Measurements from ENCODE around the gene TANK. TPM values are rescaled to one million over a fixed set of nuclear protein-coding genes. Genes with fewer than 3 reads are reported as not detected.

The TANK gene
- total and polyA plus RNA-seq, 2 of the 13 experiments (the other 11 are each of a cell fraction or from before 2014, with no cell fraction given) = 66.9 to 96.1 TPM

GRCh38 chr2:161172901-161173540 lies 12.8 kb downstream of the TANK start:
- TF ChIP-seq POLR2AphosphoS2 (IDR thresholded peaks at IDR 0.05; ENCODE audit: low read depth, low read length) (0 out of 2 replicates have a peak, but pooled peaks have one; percentile 66), ZNF264 (CRISPR knock-in tag; IDR thresholded peaks at IDR 0.05) (no peak)
- Histone ChIP-seq H3K36me3 (replicated peaks in 1 of 2; ENCODE audit: control insufficient read depth in 1 of 2, insufficient read depth in 2 of 2, low read length in 2 of 2) (peaks cover 0 to 17% of the 10 kb centered on the region in 2 experiments; a peak in 3 of 5 replicates), H3K4me3 (replicated peaks in 1 of 3; ENCODE audit: insufficient read depth in 1 of 3, low read depth in 2 of 3, low read length in 3 of 3) (no peak overlapping the region), H4K20me1 (ENCODE audit: insufficient read depth, low read length) (0 out of 2 replicates have a peak, but pooled peaks cover 10% of the 10 kb centered on the region), H3K4me2 (ENCODE audit: low read depth, low read length) (no peak overlapping the region), H3K27me3 (ENCODE audit: control insufficient read depth in 1 of 2, insufficient read depth in 2 of 2, low read length in 2 of 2) (no peaks in the 10 kb centered on the region), H3K9me3 (ENCODE audit: low read length) (no peaks in the 10 kb centered on the region), H3K79me2 (ENCODE audit: insufficient read depth, low read length) (peaks cover 54% of the 10 kb centered on the region), H3K9ac (ENCODE audit: insufficient read depth, low read depth, low read length) (no peak overlapping the region), H2AFZ (ENCODE audit: low read length) (no peak overlapping the region), H3K4me1 (ENCODE audit: insufficient read depth, low read length) (peaks cover 39% of the 10 kb centered on the region), H3K27ac (ENCODE audit: extremely low read length, insufficient read depth, low read length) (no peak overlapping the region)
- ATAC-seq (peak; percentile 23; the same call in 2 of the 3 replicates), DNase-seq (ENCODE audit: low spot score) (no peak), FAIRE-seq (no peak)
- ChIA-PET POLR2A (no interaction called here), CTCF (ENCODE audit: low intra/inter-chr PET ratio, low total read pairs) (no interaction called here)
- no TSS peak for BruUV-seq (replicated peaks)
- intact Hi-C loops (cut with micrococcal nuclease; ENCODE audit: unreplicated experiment) = no loop called here
- 93% methylated on average over 4 of the region's 4 CpGs for WGBS (ENCODE audit: low lambda C conversion rate)
- in situ Hi-C loops (cut with HindIII; ENCODE audit: extremely low pct_ligation_motif_present, low pct_unique_long_range_greater_than_20kb) = no loop called here

- DNase-seq (ENCODE audit: low spot score) (no peak), ATAC-seq (no peak), FAIRE-seq (no peak)
- in situ Hi-C loops (cut with HindIII; ENCODE audit: extremely low pct_ligation_motif_present, low pct_unique_long_range_greater_than_20kb) = no loop called here
- CTCF ChIA-PET (ENCODE audit: low intra/inter-chr PET ratio, low total read pairs) = no interaction called here
- TF ChIP-seq ARNT (IDR thresholded peaks at IDR 0.05) (no peak), ZNF234 (CRISPR knock-in tag; conservative IDR thresholded peaks at IDR 0.05) (no peak), ZNF558 (CRISPR knock-in tag; IDR thresholded peaks at IDR 0.05; ENCODE audit: borderline replicate concordance) (no peak), CREB1 (IDR thresholded peaks at IDR 0.05) (no peak), CREB1 (CRISPR knock-in tag; IDR thresholded peaks at IDR 0.05) (no peak), ZNF776 (CRISPR knock-in tag; IDR thresholded peaks at IDR 0.05) (no peak), CREB3 (CRISPR knock-in tag; IDR thresholded peaks at IDR 0.05) (no peak), PAF1 (CRISPR knock-in tag; IDR thresholded peaks at IDR 0.05) (no peak), ZNF136 (CRISPR knock-in tag; IDR thresholded peaks at IDR 0.05; ENCODE audit: low read depth) (no peak), ZFP41 (CRISPR knock-in tag; IDR thresholded peaks at IDR 0.05; ENCODE audit: borderline replicate concordance) (no peak), TRIM22 (IDR thresholded peaks at IDR 0.05) (no peak), ZFP62 (CRISPR knock-in tag; IDR thresholded peaks at IDR 0.05) (no peak), FOXA1 (IDR thresholded peaks at IDR 0.05) (no peak), FOXA1 (CRISPR knock-in tag; IDR thresholded peaks at IDR 0.05) (no peak), PBX3 (CRISPR knock-in tag; IDR thresholded peaks at IDR 0.05; ENCODE audit: borderline replicate concordance) (no peak)
- peaks cover 35% of the 10 kb centered on the region for H3K4me1 ChIP-seq (ENCODE audit: insufficient read depth, low read length)
- peaks cover 0 to 17% of the 10 kb centered on the region in 2 experiments; a peak in 3 of 5 replicates for H3K36me3 ChIP-seq (replicated peaks in 1 of 2; ENCODE audit: control insufficient read depth in 1 of 2, insufficient read depth in 2 of 2, low read length in 2 of 2)
- H3K79me2 ChIP-seq (ENCODE audit: insufficient read depth, low read length) = peaks cover 53% of the 10 kb centered on the region
- no TSS peak for BruUV-seq (replicated peaks)
- intact Hi-C loops (cut with micrococcal nuclease; ENCODE audit: unreplicated experiment) = no loop called here
- H3K9me3 ChIP-seq (ENCODE audit: low read length) = no peaks in the 10 kb centered on the region
- H3K4me2 ChIP-seq (ENCODE audit: low read depth, low read length) = no peak overlapping the region
- H4K20me1 ChIP-seq (ENCODE audit: insufficient read depth, low read length) = 0 out of 2 replicates have a peak, but pooled peaks cover 10% of the 10 kb centered on the region
- H3K4me3 ChIP-seq (replicated peaks in 1 of 3; ENCODE audit: insufficient read depth in 1 of 3, low read depth in 2 of 3, low read length in 3 of 3) = no peak overlapping the region
- H3K27me3 ChIP-seq (ENCODE audit: control insufficient read depth in 1 of 2, insufficient read depth in 2 of 2, low read length in 2 of 2) = no peaks in the 10 kb centered on the region
- no peak overlapping the region for H2AFZ ChIP-seq (ENCODE audit: low read length)
- no peak overlapping the region for H3K9ac ChIP-seq (ENCODE audit: insufficient read depth, low read depth, low read length)
- no peak overlapping the region for H3K27ac ChIP-seq (ENCODE audit: extremely low read length, insufficient read depth, low read length)
- POLR2A ChIA-PET = no interaction called here
- WGBS (ENCODE audit: low lambda C conversion rate) = 97% methylated on average over 2 of the region's 2 CpGs
Observed at GRCh38 chr2:161173541-161174194, 13.4 kb downstream of the TANK start.

Measured in HepG2 (cell line).